Measurements from ENCODE around the gene SSC5D.

DNA sequence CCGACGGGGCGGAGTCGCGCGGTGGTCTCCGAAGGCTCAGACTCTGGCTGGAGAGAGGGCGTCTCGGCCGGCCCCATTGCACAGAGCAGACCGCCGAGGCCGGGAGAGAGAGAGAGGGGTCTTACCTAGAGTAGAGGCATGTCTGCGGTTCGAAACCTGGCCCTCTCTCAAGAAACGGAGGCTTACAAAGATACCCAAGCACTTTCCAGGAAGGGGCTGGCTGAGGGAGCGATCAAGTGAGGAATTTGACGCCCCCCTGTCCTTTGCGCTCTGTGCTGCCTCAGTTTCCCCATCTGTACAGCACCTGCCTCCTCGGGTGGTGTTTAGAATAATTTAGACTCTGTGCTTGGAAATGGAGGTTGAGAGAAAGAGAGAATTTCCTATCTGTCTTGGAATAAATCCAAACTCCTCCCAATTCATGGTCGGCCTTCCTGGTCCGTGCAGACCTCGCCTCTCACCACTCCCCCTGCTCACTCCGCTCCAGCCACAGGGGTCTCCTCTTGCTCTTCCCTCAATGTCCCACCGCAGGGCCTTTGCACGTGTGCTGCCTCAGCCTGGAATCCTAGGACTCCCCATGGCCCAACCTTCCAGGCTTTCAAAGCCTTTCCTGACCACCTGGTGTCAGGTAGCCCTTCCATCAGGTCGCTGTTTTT lies 26.1 kb upstream of the SSC5D start:
- TF ChIP-seq EGR1 (IDR thresholded peaks at IDR 0.05; ENCODE audit: low read depth in 2 of 2) = no peak
- no peak for TF ChIP-seq CTCF (IDR thresholded peaks at IDR 0.05; ENCODE audit: low read depth, low read length, missing input control)
- TF ChIP-seq REST (IDR thresholded peaks at IDR 0.05) = no peak
- no peak for TF ChIP-seq JUND (IDR thresholded peaks at IDR 0.05)
- no peak for TF ChIP-seq RXRA (IDR thresholded peaks at IDR 0.05)
- no peak for TF ChIP-seq SP1 (IDR thresholded peaks at IDR 0.05)
- TF ChIP-seq NR2F2 (IDR thresholded peaks at IDR 0.05) = no peak
- no peak for TF ChIP-seq HNF4A (conservative IDR thresholded peaks at IDR 0.05)
- TF ChIP-seq GABPA (IDR thresholded peaks at IDR 0.05 in 1 of 2, conservative IDR thresholded peaks at IDR 0.05 in 1 of 2) = no peak
- no peak for TF ChIP-seq RAD21 (IDR thresholded peaks at IDR 0.05)
- TF ChIP-seq ATF3 (IDR thresholded peaks at IDR 0.05) = no peak
- TF ChIP-seq MAX (IDR thresholded peaks at IDR 0.05) = no peak

Data from liver (tissue), 3 donors.